Measurements from ENCODE around the gene TMEM82.

GRCh38 chr1:15767941-15768340 lies 25.6 kb downstream of the TMEM82 start:
- TF ChIP-seq CTCF (IDR thresholded peaks at IDR 0.05): no peak
- TF ChIP-seq POLR2A (IDR thresholded peaks at IDR 0.05): no peak
